ENCODE data around the gene TSC2. TPM values are rescaled to one million over a fixed set of nuclear protein-coding genes. Genes with fewer than 3 reads are reported as not detected.

The TSC2 gene
- total RNA-seq, 2 donors from 2014 or later = 86.3 to 168 TPM

DNA sequence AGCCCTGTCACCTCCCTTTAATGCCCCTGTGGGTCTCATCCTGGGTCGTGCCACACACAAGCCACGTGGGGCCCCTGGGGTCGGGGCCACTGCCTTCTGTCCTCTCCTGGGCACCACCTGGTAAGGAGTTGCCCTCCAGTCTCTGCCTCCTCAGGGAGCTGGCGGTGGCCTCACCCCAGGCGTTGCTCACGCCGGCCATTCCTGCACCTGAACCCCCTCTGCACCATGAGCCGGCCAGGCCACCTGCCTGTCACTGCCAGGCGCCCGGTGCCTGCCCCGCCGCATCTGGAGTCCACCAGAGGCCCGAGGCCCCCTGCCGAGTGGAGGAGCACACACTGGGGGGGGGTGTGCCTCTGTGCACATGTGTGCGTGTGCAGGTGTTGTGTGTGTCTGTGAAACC, 10.7 kb upstream of the TSC2 start:
- no peak overlapping the region for H3K4me3 ChIP-seq

DNA sequence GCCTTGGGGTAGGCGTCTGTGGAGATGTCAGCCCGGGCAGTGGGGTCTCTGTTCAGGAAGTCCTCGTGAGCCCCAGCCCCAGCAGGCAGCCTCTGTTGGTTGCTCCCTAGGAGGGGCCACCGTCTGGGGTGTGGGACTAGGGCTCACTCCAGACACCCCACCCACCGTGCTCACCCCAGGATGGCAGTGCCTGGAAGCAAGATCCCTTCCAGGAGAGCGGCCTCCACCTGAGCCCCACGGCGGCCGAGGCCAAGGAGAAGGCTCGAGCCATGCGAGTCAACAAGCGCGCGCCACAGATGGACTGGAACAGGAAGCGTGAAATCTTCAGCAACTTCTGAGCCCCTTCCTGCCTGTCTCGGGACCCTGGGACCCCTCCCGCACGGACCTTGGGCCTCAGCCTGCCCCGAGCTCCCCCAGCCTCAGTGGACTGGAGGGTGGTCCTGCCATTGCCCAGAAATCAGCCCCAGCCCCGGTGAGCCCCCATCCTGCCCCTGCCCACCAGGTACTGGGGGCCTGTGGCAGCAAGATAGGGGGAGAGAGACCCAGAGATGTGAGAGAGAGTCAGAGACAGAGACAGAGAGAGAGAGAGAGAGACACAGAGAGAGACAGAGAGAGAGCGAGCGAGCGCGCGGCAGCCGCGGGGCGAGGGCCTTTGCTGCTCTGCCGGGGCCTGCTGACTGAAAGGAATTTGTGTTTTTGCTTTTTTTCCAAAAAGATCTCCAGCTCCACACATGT, 10.0 kb upstream of the TSC2 start:
- Histone ChIP-seq H3K9me3 (no peaks in the 10 kb centered on the region), H3K27ac (peak overlapping the region; percentile 66 to 86), H3K4me1 (replicated peaks) (peaks cover 54% of the 10 kb centered on the region), H3K36me3 (no peaks in the 10 kb centered on the region), H3K4me3 (no peak overlapping the region), H3K27me3 (replicated peaks; ENCODE audit: insufficient read depth) (no peaks in the 10 kb centered on the region)
- intact Hi-C loops (cut with DNase I) = no loop called here
- 81% methylated on average over 29 of the region's 29 CpGs for WGBS
- DNase-seq (ENCODE audit: low spot score) = no peak
- TF ChIP-seq POLR2AphosphoS5 (IDR thresholded peaks at IDR 0.05) (no peak), POLR2A (IDR thresholded peaks at IDR 0.05) (no peak)
- TF ChIP-seq, protein P1, sequence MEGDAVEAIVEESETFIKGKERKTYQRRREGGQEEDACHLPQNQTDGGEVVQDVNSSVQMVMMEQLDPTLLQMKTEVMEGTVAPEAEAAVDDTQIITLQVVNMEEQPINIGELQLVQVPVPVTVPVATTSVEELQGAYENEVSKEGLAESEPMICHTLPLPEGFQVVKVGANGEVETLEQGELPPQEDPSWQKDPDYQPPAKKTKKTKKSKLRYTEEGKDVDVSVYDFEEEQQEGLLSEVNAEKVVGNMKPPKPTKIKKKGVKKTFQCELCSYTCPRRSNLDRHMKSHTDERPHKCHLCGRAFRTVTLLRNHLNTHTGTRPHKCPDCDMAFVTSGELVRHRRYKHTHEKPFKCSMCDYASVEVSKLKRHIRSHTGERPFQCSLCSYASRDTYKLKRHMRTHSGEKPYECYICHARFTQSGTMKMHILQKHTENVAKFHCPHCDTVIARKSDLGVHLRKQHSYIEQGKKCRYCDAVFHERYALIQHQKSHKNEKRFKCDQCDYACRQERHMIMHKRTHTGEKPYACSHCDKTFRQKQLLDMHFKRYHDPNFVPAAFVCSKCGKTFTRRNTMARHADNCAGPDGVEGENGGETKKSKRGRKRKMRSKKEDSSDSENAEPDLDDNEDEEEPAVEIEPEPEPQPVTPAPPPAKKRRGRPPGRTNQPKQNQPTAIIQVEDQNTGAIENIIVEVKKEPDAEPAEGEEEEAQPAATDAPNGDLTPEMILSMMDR (IDR thresholded peaks at IDR 0.05) = no peak

More for the DNA sequence above, 10.7 kb upstream of the TSC2 start:
- DNase-seq (ENCODE audit: low spot score) = no peak
- Histone ChIP-seq H3K4me1 (replicated peaks) (peaks cover 54% of the 10 kb centered on the region), H3K36me3 (no peaks in the 10 kb centered on the region), H3K9me3 (no peaks in the 10 kb centered on the region), H3K27ac (peak overlapping the region; percentile 86 to 93), H3K27me3 (replicated peaks; ENCODE audit: insufficient read depth) (no peaks in the 10 kb centered on the region)
- TF ChIP-seq POLR2A (IDR thresholded peaks at IDR 0.05) = no peak
- TF ChIP-seq, protein P1 (IDR thresholded peaks at IDR 0.05) = no peak
- TF ChIP-seq POLR2AphosphoS5 (IDR thresholded peaks at IDR 0.05) = no peak
- intact Hi-C loops (cut with DNase I) = no loop called here
- 84% methylated on average over 15 of the region's 15 CpGs for WGBS

DNA sequence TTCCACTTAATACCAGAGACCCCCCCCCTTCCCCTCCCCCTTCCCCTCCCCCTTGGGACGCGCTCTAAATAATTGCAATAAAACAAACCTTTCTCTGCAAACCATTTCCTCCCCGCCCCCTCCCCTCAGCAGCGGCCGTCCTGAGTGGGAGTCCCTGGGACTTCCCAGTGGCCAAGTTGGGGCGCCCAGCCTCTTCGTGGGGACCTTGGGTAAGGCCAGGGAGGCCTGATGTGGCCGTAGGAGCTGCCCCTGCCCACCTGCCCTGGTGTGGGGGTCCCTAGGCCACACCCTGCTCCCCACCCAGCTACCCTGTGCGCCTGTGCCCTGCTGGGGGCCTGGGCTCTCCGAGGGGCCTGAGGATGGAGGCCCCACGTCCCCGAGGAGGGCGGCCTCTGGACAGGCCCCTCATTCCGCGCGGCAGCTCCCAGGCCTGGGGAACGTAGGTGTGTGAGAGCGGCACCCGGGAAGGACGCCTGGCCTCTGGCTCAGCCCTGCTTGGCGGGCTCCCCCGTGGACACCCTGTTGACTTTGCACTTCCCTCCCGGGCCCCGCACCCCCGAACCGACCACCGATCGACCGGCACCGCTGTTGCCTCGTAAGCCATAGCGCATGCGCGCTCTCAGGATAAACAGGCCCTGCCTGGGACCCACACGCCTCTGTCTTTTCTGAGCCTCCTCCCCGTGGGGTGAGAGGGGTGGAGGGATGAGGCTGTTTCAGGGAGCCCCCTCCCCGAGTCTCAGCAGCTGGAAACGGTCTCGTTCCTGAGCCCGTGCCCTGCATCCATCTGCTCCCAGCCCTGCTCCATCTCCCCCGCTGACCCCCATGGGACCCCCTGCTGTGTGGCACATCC, 9.2 kb upstream of the TSC2 start:
- DNase-seq (ENCODE audit: low spot score) = no peak
- H3K27ac ChIP-seq = peak overlapping the region; percentile 66 to 86
- TF ChIP-seq POLR2AphosphoS5 (IDR thresholded peaks at IDR 0.05) = no peak
- no peak for TF ChIP-seq POLR2A (IDR thresholded peaks at IDR 0.05)
- TF ChIP-seq, protein P1 (IDR thresholded peaks at IDR 0.05) = no peak
- WGBS = 67% methylated on average over 41 of the region's 41 CpGs
- H3K36me3 ChIP-seq = no peaks in the 10 kb centered on the region
- intact Hi-C loops (cut with DNase I) = no loop called here
- H3K27me3 ChIP-seq (replicated peaks; ENCODE audit: insufficient read depth) = no peaks in the 10 kb centered on the region
- no peak overlapping the region for H3K4me3 ChIP-seq
- H3K9me3 ChIP-seq = no peaks in the 10 kb centered on the region
- peaks cover 46% of the 10 kb centered on the region for H3K4me1 ChIP-seq (replicated peaks)

DNA sequence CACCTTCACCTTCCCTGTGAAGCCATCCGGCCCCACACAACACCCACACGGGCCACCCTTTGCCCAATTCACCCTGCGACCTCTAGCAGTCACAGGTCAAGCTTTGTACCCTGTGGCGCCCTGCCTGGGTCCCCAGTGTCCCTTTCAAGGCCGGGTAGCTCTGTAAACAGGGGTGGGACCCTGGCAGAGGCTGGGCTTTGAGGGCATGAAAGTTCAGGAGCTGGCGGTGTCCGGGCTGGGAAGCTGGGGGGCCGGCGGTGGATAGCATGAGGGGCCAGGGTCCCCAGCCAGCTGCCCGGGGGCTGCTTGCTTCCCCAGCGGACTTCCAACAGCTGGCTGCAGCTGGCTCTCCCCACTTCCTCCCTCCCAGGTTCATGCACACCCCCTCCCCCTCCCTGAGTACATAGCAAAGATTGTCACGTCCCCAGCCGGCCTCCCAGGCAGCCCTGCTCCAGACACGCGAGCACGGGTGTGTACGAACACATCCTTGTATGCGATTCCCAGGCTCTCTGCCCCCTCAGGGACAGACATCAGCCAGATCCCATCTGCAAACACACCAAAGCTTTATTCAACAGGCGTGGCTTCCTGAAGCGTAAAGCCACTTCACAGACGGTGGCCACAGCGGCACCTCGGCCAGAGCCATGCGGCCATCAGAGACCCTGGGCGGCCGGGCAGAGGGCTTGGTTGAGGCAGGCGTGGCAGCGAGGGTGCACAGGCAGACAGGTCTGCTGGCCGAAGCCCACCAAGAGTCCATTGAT, 8.3 kb upstream of the TSC2 start:
- Histone ChIP-seq H3K36me3 (no peaks in the 10 kb centered on the region), H3K4me3 (no peak overlapping the region), H3K4me1 (replicated peaks) (peaks cover 41% of the 10 kb centered on the region), H3K27me3 (replicated peaks; ENCODE audit: insufficient read depth) (no peaks in the 10 kb centered on the region), H3K27ac (peak overlapping the region; percentile 66 to 86), H3K9me3 (no peaks in the 10 kb centered on the region)
- TF ChIP-seq POLR2AphosphoS5 (IDR thresholded peaks at IDR 0.05) = peak; percentile 87
- TF ChIP-seq, protein P1 (IDR thresholded peaks at IDR 0.05) = no peak
- no peak for TF ChIP-seq POLR2A (IDR thresholded peaks at IDR 0.05)
- WGBS = 40% methylated on average over 29 of the region's 29 CpGs
- peak; percentile 86 for DNase-seq (ENCODE audit: low spot score)
- intact Hi-C loops (cut with DNase I) = no loop called here
